Endothelial cell of umbilical vein (primary cell): Measurements from ENCODE around the gene BACH2. TPM values are rescaled to one million over a fixed set of nuclear protein-coding genes. Genes with fewer than 3 reads are reported as not detected.

Source experiments
- BruUV-seq: library from RNA; stranded (reverse); fragments of 400-500 nt; replicated peaks from 2 replicates; lab custom pipeline; 2021; lab: Mats Ljungman, UMichigan
- CTCF ChIA-PET: fragments of 300-600, 350-600 bp; sonication (Branson Sonifier 250); formaldehyde crosslinking; loops from one replicate; lab custom pipeline; 2021; ENCODE audit warnings: antibody characterized with exemption, inconsistent platforms; lab: Charles Lee
- POLR2A ChIA-PET: fragments of 300-600, 350-600 bp; sonication (Branson Sonifier 250); formaldehyde crosslinking; loops from one replicate; lab custom pipeline; 2021; ENCODE audit warnings: antibody characterized with exemption, inconsistent platforms; lab: Charles Lee
- DNase-seq: peaks from one replicate; pipeline ENCODE4 v3.0.0-alpha.2; 2011; ENCODE audit warnings: low read depth, low spot score
- FAIRE-seq: peaks from 2 replicates; lab custom pipeline; 2011; peaks lifted over from hg19 to GRCh38; lab: Jason Lieb, UNC
- H2AFZ ChIP-seq: 2 replicates; pipeline ENCODE4 v1.6.0; 2012; ENCODE audit warnings: low read depth, low read length, control low read depth, inconsistent platforms
- H3K27ac ChIP-seq: 2 replicates; pipeline ENCODE4 v1.5.1; 2011; ENCODE audit warnings: low read depth, mild to moderate bottlenecking, control low read depth, low read length, moderate library complexity; ENCODE audit not compliant: insufficient read depth
- H3K27me3 ChIP-seq, 2 experiments: 2 replicates each; pipeline versions ENCODE4 v1.6.0 to v1.6.1; 2011; ENCODE audit warnings: low read length in 2 of 2, mixed read lengths in 1 of 2; ENCODE audit not compliant: control insufficient read depth in 2 of 2, insufficient read depth in 2 of 2
- H3K36me3 ChIP-seq, 2 experiments: 2 replicates in 1 of 2; 3 replicates in 1 of 2; pipeline ENCODE4 v1.5.1; 2011; ENCODE audit warnings: low read length in 2 of 2, mild to moderate bottlenecking in 1 of 2, moderate library complexity in 1 of 2; ENCODE audit not compliant: control insufficient read depth in 2 of 2, insufficient read depth in 2 of 2; ENCODE audit errors: extremely low read depth in 1 of 2
- H3K4me1 ChIP-seq: 3 replicates; pipeline ENCODE4 v1.5.1; 2011; ENCODE audit warnings: mild to moderate bottlenecking, low read length; ENCODE audit not compliant: control insufficient read depth, insufficient read depth; ENCODE audit errors: extremely low read depth
- H3K4me2 ChIP-seq: 2 replicates; pipeline ENCODE4 v1.6.1; 2011; ENCODE audit warnings: low read length, control low read depth, mixed read lengths; ENCODE audit not compliant: insufficient read depth
- H3K4me3 ChIP-seq, 3 experiments: fragments of 200-600 bp in 1 of 3; sonication (generic), shearing (Covaris generic) in 1 of 3; replicated peaks in 1 of 3; 2 replicates each; pipeline ENCODE4 v1.5.1; 2011 to 2016; ENCODE audit warnings: control low read depth in 3 of 3, low read length in 3 of 3, mild to moderate bottlenecking in 2 of 3, inconsistent platforms in 1 of 3, low read depth in 1 of 3, moderate library complexity in 1 of 3; ENCODE audit not compliant: insufficient read depth in 1 of 3
- H3K79me2 ChIP-seq: 2 replicates; pipeline ENCODE4 v1.6.0; 2012; ENCODE audit warnings: low read length, inconsistent platforms; ENCODE audit not compliant: control insufficient read depth, insufficient read depth
- H3K9ac ChIP-seq: replicated peaks from 2 replicates; pipeline ENCODE3; 2011; ENCODE audit warnings: low read length, control low read depth; ENCODE audit not compliant: insufficient read depth; ENCODE audit errors: extremely low read depth
- H3K9me1 ChIP-seq: replicated peaks from 3 replicates; pipeline ENCODE4 v1.6.0; 2011; ENCODE audit warnings: mild to moderate bottlenecking, low read length; ENCODE audit not compliant: control insufficient read depth, insufficient read depth; ENCODE audit errors: extremely low read depth
- H3K9me3 ChIP-seq: replicated peaks from 2 replicates; pipeline ENCODE4 v1.5.1; 2012; ENCODE audit warnings: low read length, inconsistent platforms; ENCODE audit not compliant: control insufficient read depth, insufficient read depth
- H4K20me1 ChIP-seq: replicated peaks from 2 replicates; pipeline ENCODE3; 2011; ENCODE audit warnings: mild to moderate bottlenecking, low read length; ENCODE audit not compliant: control insufficient read depth, insufficient read depth; ENCODE audit errors: extremely low read depth
- EZH2 ChIP-seq: IDR thresholded peaks from 2 replicates; pipeline ENCODE4 v1.6.1; 2012; ENCODE audit warnings: borderline replicate concordance, low read depth, mild to moderate bottlenecking, moderate library complexity, low read length, inconsistent platforms; ENCODE audit not compliant: severe bottlenecking
- FOS ChIP-seq: IDR thresholded peaks from 2 replicates; pipeline ENCODE4 v1.6.1; 2011; ENCODE audit warnings: mild to moderate bottlenecking, low read length, moderate library complexity, borderline replicate concordance; ENCODE audit not compliant: insufficient read depth
- GATA2 ChIP-seq: IDR thresholded peaks from 2 replicates; pipeline ENCODE4 v1.7.0; 2011; ENCODE audit warnings: low read depth, mild to moderate bottlenecking, moderate library complexity, mixed read lengths, low read length; ENCODE audit not compliant: insufficient read length, insufficient read depth
- JUN ChIP-seq: IDR thresholded peaks from 2 replicates; pipeline ENCODE4 v1.6.1; 2011; ENCODE audit warnings: borderline replicate concordance, low read depth; ENCODE audit not compliant: insufficient read length, insufficient read depth
- MYC ChIP-seq: IDR thresholded peaks from one replicate; pipeline ENCODE4 v1.6.1; 2011; ENCODE audit warnings: mild to moderate bottlenecking, low read depth, low read length
- POLR2A ChIP-seq: IDR thresholded peaks from 2 replicates; pipeline ENCODE4 v1.6.1; 2012; ENCODE audit warnings: low read depth, mild to moderate bottlenecking, control low read depth, low read length
- POLR2AphosphoS5 ChIP-seq: IDR thresholded peaks from 2 replicates; pipeline ENCODE4 v1.6.1; 2012; ENCODE audit warnings: low read depth, mild to moderate bottlenecking, control low read depth, low read length, moderate library complexity; ENCODE audit not compliant: insufficient read depth
- dilution Hi-C: fragments of 300-500 bp; cut with MboI; formaldehyde crosslinking; loops from one replicate; pipeline ENCODE4 v1.15.0; 2019; ENCODE audit warnings: low sequenced_read_pairs; ENCODE audit not compliant: extremely low pct_ligation_motif_present
- intact Hi-C: fragments of 100-400 bp; cut with micrococcal nuclease; formaldehyde crosslinking; loops from one replicate; pipeline ENCODE4 v1.10.0; 2022
- polyA plus RNA-seq, 4 experiments: library from polyadenylated mRNA; depleted of rRNA in 3 of 4; stranded (reverse) in 3 of 4; unstranded in 1 of 4; fragments of >200 nt; gene quantifications; 2 replicates each; pipeline versions ENCODE4 v1.2.1 to v1.2.3, GENCODE V29; 2011 to 2012; ENCODE audit warnings: missing spikeins in 1 of 4
- total RNA-seq: library from RNA; stranded (reverse); gene quantifications from 2 replicates; pipeline ENCODE4 v1.2.3, GENCODE V29; 2021
- TF ChIP-seq, protein P1 (sequence below), 2 donors: IDR thresholded peaks; 1 replicate in 1 of 2; 2 replicates in 1 of 2; pipeline ENCODE4 v1.5.1; 2011; ENCODE audit warnings: low read length in 2 of 2, mild to moderate bottlenecking in 2 of 2, moderate library complexity in 2 of 2, control low read depth in 1 of 2, inconsistent platforms in 1 of 2, low read depth in 1 of 2; ENCODE audit not compliant: insufficient read depth in 1 of 2; ENCODE audit errors: extremely low read depth in 1 of 2
- TF ChIP-seq, protein P2 (sequence below): IDR thresholded peaks from 2 replicates; pipeline ENCODE4 v1.6.1; 2011; ENCODE audit not compliant: insufficient read depth, insufficient read length

BACH2 gene
- total and polyA plus RNA-seq, 2 donors (not counting 3 experiments of a cell fraction or from before 2014, with no cell fraction given): 1.7 to 5.6 TPM

DNA sequence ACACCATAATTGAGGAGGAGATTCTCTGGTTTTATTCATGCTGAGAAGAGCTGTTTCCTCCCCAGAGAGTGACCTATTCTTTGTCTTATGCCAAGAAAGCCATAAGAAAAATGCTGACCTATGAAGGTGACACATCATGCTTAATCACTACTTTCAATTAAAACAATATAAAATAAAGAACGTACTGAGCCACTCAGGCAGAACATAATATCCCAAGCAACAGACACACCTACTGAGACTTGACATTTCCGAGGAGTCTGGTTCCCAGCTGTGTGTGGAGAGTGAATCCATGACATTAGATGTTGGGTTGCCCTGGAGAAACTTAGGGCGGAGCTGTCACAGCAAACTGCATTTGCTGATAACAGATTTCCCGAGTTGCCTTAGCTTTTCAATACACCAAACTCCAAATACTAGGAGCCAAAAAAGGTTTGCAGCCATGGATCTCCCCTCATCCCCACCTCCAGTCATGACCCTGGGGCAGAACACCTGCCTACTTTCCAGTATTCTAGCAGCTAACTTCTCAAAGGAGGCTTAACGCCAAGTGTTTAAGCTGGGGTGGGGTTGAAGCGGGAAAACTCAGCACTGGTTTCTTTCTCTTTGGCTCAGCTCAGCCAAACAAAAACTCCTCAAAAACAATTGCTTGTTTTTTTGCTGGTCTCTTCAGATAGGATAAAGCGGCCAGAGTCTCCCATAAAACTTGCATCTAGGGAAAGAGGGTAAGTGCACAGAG, 92.2 kb downstream of the BACH2 start:
- Histone ChIP-seq H3K36me3 (no peaks in the 10 kb centered on the region), H3K27ac (no peak overlapping the region), H3K4me2 (no peak overlapping the region), H3K4me1 (no peaks in the 10 kb centered on the region), H3K27me3 (no peaks in the 10 kb centered on the region), H3K79me2 (no peaks in the 10 kb centered on the region), H4K20me1 (no peaks in the 10 kb centered on the region), H2AFZ (no peak overlapping the region), H3K9ac (no peak overlapping the region), H3K4me3 (no peak overlapping the region), H3K9me1 (no peaks in the 10 kb centered on the region), H3K9me3 (no peaks in the 10 kb centered on the region)
- BruUV-seq: no TSS peak
- dilution Hi-C loops: no loop called here
- intact Hi-C loops: no loop called here
- TF ChIP-seq FOS (no peak), JUN (no peak), GATA2 (no peak), MYC (no peak), POLR2AphosphoS5 (no peak), POLR2A (no peak), EZH2 (no peak)
- TF ChIP-seq, protein P1, sequence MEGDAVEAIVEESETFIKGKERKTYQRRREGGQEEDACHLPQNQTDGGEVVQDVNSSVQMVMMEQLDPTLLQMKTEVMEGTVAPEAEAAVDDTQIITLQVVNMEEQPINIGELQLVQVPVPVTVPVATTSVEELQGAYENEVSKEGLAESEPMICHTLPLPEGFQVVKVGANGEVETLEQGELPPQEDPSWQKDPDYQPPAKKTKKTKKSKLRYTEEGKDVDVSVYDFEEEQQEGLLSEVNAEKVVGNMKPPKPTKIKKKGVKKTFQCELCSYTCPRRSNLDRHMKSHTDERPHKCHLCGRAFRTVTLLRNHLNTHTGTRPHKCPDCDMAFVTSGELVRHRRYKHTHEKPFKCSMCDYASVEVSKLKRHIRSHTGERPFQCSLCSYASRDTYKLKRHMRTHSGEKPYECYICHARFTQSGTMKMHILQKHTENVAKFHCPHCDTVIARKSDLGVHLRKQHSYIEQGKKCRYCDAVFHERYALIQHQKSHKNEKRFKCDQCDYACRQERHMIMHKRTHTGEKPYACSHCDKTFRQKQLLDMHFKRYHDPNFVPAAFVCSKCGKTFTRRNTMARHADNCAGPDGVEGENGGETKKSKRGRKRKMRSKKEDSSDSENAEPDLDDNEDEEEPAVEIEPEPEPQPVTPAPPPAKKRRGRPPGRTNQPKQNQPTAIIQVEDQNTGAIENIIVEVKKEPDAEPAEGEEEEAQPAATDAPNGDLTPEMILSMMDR (IDR thresholded peaks at IDR 0.05; ENCODE audit: extremely low read depth in 1 of 2, insufficient read depth in 1 of 2, low read depth in 1 of 2, low read length in 2 of 2): no peak
- TF ChIP-seq, protein P2, sequence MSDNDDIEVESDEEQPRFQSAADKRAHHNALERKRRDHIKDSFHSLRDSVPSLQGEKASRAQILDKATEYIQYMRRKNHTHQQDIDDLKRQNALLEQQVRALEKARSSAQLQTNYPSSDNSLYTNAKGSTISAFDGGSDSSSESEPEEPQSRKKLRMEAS: no peak
- POLR2A ChIA-PET: no interaction called here
- DNase-seq (no peak), FAIRE-seq (no peak)
- CTCF ChIA-PET: no interaction called here
